ENCODE data around the gene CD7.
A peak's percentile ranks its signal among the peaks of the same experiment; 100 is the strongest.

Gene CD7

DNA sequence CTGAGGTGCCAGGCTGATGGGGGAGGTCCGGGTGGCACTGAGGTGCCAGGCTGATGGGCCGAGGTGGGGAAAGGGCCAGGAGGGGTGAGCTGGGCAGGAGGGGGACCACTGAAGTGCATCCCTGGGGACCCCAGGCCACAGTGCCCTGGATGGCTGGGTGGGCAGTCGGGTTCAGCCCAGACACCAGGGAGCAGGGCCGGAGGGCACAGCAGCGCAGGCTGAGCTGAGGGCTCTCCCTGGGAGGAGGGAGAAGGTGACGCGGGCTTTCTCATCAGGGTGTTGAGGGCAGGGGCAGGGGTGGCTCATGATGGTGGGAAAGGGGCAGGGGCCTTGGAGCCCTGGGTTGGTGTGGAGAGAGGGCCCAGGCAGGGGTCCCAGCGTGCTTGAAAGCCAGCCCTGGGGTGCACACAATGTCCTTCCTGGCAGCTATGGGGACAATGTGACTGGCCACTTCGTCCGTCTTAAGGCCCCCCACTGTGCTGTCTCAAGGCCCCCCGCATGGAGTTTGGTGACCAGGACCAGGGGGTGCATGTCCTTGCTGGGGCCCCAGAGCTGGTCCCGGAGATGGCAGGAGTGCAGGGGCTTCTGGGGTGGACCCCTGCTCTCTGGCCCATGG, 16.0 kb downstream of the CD7 start:
- no peaks in the 10 kb centered on the region for H3K27me3 ChIP-seq (ENCODE audit: insufficient read depth, low read depth)
- no peak overlapping the region for H3K9ac ChIP-seq
- H3K79me2 ChIP-seq (ENCODE audit: insufficient read depth, low read depth): no peaks in the 10 kb centered on the region
- TF ChIP-seq, protein P1, sequence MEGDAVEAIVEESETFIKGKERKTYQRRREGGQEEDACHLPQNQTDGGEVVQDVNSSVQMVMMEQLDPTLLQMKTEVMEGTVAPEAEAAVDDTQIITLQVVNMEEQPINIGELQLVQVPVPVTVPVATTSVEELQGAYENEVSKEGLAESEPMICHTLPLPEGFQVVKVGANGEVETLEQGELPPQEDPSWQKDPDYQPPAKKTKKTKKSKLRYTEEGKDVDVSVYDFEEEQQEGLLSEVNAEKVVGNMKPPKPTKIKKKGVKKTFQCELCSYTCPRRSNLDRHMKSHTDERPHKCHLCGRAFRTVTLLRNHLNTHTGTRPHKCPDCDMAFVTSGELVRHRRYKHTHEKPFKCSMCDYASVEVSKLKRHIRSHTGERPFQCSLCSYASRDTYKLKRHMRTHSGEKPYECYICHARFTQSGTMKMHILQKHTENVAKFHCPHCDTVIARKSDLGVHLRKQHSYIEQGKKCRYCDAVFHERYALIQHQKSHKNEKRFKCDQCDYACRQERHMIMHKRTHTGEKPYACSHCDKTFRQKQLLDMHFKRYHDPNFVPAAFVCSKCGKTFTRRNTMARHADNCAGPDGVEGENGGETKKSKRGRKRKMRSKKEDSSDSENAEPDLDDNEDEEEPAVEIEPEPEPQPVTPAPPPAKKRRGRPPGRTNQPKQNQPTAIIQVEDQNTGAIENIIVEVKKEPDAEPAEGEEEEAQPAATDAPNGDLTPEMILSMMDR (conservative IDR thresholded peaks at IDR 0.05; ENCODE audit: low read depth, low read length): no peak
- H3K4me2 ChIP-seq: no peak overlapping the region
- H4K20me1 ChIP-seq (ENCODE audit: insufficient read depth): no peaks in the 10 kb centered on the region
- H3K4me1 ChIP-seq (ENCODE audit: low read depth, poor library complexity, severe bottlenecking): peaks cover 34% of the 10 kb centered on the region
- H3K36me3 ChIP-seq (ENCODE audit: insufficient read depth): no peaks in the 10 kb centered on the region
- H3K27ac ChIP-seq: no peak overlapping the region
- no peak overlapping the region for H3K4me3 ChIP-seq (IDR thresholded peaks at IDR 0.05; ENCODE audit: insufficient read depth, low read depth, low read length)
- 0 out of 2 replicates have a peak overlapping the region, but pooled peaks have one; percentile 44 for H2AFZ ChIP-seq (ENCODE audit: low read depth)

DNA sequence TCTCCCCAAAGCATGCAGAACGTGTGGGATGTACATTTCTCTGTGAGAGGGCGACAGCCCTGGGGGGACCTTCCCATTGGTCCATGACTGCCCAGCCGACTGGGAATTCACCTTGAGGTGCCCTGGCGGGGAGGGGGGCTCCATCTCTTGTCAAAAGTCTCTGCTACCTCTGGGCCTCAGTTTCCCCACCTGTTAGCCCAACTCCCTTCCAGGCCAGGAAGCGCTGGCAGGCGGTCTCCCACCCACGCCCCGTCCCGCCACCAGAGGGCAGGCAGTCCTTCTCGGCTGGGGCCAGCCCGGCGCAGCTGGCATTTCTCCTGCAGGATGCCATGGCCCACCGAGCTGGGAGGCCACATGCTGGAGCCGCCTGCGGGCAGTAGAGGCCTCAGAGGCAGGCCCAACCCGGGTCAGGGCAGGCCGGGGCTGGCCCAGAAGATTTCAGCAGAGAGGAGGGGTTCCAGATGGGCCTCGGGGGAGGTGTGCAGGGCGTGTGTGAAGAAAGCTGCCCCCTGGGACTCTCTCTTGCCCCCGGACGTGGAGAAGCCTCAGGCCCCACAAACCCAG, 16.6 kb downstream of the CD7 start:
- Histone ChIP-seq H3K27me3 (ENCODE audit: insufficient read depth, low read depth) (no peaks in the 10 kb centered on the region), H4K20me1 (ENCODE audit: insufficient read depth) (no peaks in the 10 kb centered on the region), H3K9ac (no peak overlapping the region), H3K4me1 (ENCODE audit: low read depth, poor library complexity, severe bottlenecking) (peaks cover 40% of the 10 kb centered on the region), H3K36me3 (ENCODE audit: insufficient read depth) (no peaks in the 10 kb centered on the region), H2AFZ (ENCODE audit: low read depth) (peak overlapping the region; percentile 44; the same call in 1 of the 2 replicates), H3K4me3 (IDR thresholded peaks at IDR 0.05; ENCODE audit: insufficient read depth, low read depth, low read length) (no peak overlapping the region), H3K4me2 (no peak overlapping the region), H3K79me2 (ENCODE audit: insufficient read depth, low read depth) (no peaks in the 10 kb centered on the region), H3K27ac (no peak overlapping the region)
- TF ChIP-seq, protein P1 (conservative IDR thresholded peaks at IDR 0.05; ENCODE audit: low read depth, low read length): peak; percentile 76

DNA sequence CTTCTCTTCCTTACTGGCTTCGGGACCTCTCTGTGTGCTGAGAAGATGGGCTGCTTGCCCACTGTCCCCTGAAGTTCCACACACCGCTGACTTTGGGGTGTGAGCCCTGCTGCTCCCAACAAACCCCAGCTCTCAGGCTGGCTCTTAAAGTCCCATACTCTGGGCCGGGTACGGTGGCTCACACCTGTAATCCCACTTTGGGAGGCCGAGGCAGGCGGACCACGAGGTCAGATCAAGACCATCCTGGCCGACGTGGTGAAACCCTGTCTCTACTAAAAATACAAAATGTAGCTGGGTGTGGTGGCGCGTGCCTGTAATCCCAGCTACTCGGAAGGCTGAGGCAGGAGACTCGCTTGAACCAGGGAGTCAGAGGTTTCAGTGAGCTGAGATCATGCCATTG, 17.2 kb downstream of the CD7 start:
- Histone ChIP-seq H3K79me2 (ENCODE audit: insufficient read depth, low read depth) (no peaks in the 10 kb centered on the region), H3K27me3 (ENCODE audit: insufficient read depth, low read depth) (no peaks in the 10 kb centered on the region), H3K9ac (no peak overlapping the region), H2AFZ (ENCODE audit: low read depth) (no peak overlapping the region), H3K27ac (no peak overlapping the region), H3K4me3 (IDR thresholded peaks at IDR 0.05; ENCODE audit: insufficient read depth, low read depth, low read length) (no peak overlapping the region), H3K36me3 (ENCODE audit: insufficient read depth) (no peaks in the 10 kb centered on the region), H4K20me1 (ENCODE audit: insufficient read depth) (no peaks in the 10 kb centered on the region), H3K4me1 (ENCODE audit: low read depth, poor library complexity, severe bottlenecking) (peaks cover 45% of the 10 kb centered on the region), H3K4me2 (no peak overlapping the region)
- TF ChIP-seq, protein P1 (conservative IDR thresholded peaks at IDR 0.05; ENCODE audit: low read depth, low read length): no peak

DNA sequence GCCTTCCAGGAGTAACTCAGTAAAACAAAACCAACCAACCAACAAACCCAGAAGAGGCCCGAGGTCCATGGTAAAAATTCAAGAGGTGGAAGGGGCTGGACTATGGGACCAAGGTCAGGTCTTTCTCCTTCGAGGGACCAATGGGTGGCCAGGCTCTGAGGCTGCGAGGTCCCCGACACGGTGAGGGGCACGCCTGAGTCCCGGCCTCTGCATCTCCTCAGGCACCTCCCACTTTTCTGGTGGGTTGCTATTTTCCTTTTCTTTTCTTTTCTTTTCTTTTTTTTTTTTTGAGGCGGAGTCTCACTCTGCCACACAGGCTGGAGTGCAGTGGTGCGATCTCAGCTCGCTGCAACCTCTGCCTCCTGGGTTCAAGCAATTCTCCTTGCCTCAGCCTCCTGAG, 18.0 kb downstream of the CD7 start:
- Histone ChIP-seq H3K79me2 (ENCODE audit: insufficient read depth, low read depth) (no peaks in the 10 kb centered on the region), H2AFZ (ENCODE audit: low read depth) (no peak overlapping the region), H3K4me1 (ENCODE audit: low read depth, poor library complexity, severe bottlenecking) (peaks cover 45% of the 10 kb centered on the region), H3K27me3 (ENCODE audit: insufficient read depth, low read depth) (no peaks in the 10 kb centered on the region), H3K27ac (no peak overlapping the region), H3K4me3 (IDR thresholded peaks at IDR 0.05; ENCODE audit: insufficient read depth, low read depth, low read length) (no peak overlapping the region), H3K9ac (no peak overlapping the region), H4K20me1 (ENCODE audit: insufficient read depth) (no peaks in the 10 kb centered on the region), H3K4me2 (no peak overlapping the region), H3K36me3 (ENCODE audit: insufficient read depth) (no peaks in the 10 kb centered on the region)
- TF ChIP-seq, protein P1 (conservative IDR thresholded peaks at IDR 0.05; ENCODE audit: low read depth, low read length): no peak
